IPS DF 6.9 (cell line): ENCODE results near the gene CEP57L1.

ENCODE experiments used
- DNase-seq: peaks from one replicate; pipeline ENCODE4 v3.0.0-alpha.2; 2013; ENCODE audit warnings: low read depth, low spot score
- H3K27ac ChIP-seq: one replicate; pipeline ENCODE4 v1.5.1; 2013; ENCODE audit warnings: low read length, control low read depth
- H3K27me3 ChIP-seq: 2 replicates; pipeline ENCODE4 v1.6.1; 2013; ENCODE audit warnings: mild to moderate bottlenecking, low read length; ENCODE audit not compliant: control insufficient read depth, insufficient read depth
- H3K36me3 ChIP-seq: 2 replicates; pipeline ENCODE4 v1.6.1; 2013; ENCODE audit warnings: low read length; ENCODE audit not compliant: control insufficient read depth, insufficient read depth
- H3K4me1 ChIP-seq: 2 replicates; pipeline ENCODE4 v1.6.1; 2013; ENCODE audit warnings: low read length; ENCODE audit not compliant: control insufficient read depth, insufficient read depth
- H3K4me3 ChIP-seq: 2 replicates; pipeline ENCODE4 v1.5.1; 2013; ENCODE audit warnings: mild to moderate bottlenecking, low read length
- H3K9me3 ChIP-seq: 2 replicates; pipeline ENCODE4 v1.6.1; 2013; ENCODE audit warnings: low read length, inconsistent platforms; ENCODE audit not compliant: control insufficient read depth, insufficient read depth
- whole genome bisulfite sequencing: extraction: QIAGEN DNeasy Blood & Tissue Kit; methylation state at CpG from one replicate; pipeline ENCODE4 v1.1.7; 2013; ENCODE audit warnings: mixed read lengths, missing lambda C conversion rate; ENCODE audit not compliant: insufficient read length, insufficient coverage; 5-methylcytosine and 5-hydroxymethylcytosine counted together

The CEP57L1 gene

DNA sequence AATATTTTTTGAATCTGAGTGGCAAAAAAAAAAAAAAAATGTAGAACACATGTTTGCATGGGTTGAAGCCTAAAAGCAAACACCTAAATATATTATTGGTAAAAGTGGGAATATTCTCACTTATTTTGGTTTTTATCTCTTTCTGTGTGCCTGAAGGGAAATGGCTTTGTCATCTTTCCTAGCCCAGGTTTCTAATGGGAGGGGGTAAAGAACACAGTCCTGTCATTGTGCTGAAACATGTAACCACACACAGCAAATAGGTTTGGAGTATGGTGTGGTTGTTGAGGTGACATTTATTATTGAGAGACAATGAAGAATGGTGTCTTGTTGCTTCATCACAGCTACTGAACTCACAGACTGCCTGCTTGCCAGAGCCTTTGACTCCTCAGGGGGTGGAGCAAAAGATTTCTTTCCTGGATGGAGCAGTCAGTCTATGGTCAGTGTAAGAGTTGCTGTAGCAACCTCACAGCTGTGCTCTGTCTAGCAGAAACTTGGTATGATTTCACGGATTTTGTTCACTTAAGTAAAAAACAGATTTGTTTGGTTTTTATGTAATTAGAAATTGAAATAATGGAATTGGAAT is 70.2 kb downstream of the CEP57L1 start:
- DNase-seq = no peak
- no peaks in the 10 kb centered on the region for H3K4me1 ChIP-seq
- no peaks in the 10 kb centered on the region for H3K36me3 ChIP-seq
- 100% methylated on average over 1 of the region's 1 CpG for WGBS
- no peak overlapping the region for H3K27ac ChIP-seq
- H3K4me3 ChIP-seq = no peak overlapping the region
- no peaks in the 10 kb centered on the region for H3K9me3 ChIP-seq
- no peaks in the 10 kb centered on the region for H3K27me3 ChIP-seq

- no peaks in the 10 kb centered on the region for H3K27me3 ChIP-seq
These were observed 71.4 kb downstream of the CEP57L1 start for GRCh38 chr6:109166673-109167072.

GRCh38 chr6:109167562-109167961 is 72.3 kb downstream of the CEP57L1 start:
- no peak overlapping the region for H3K27ac ChIP-seq
- WGBS = no CpG with 5 or more reads among the region's 4 CpGs
- no peaks in the 10 kb centered on the region for H3K27me3 ChIP-seq
- H3K4me1 ChIP-seq = no peaks in the 10 kb centered on the region
- no peaks in the 10 kb centered on the region for H3K9me3 ChIP-seq
- no peak for DNase-seq
- H3K4me3 ChIP-seq = no peak overlapping the region
- no peaks in the 10 kb centered on the region for H3K36me3 ChIP-seq

More at GRCh38 chr6:109166673-109167072, 71.4 kb downstream of the CEP57L1 start:
- no peak for DNase-seq
- Histone ChIP-seq H3K9me3 (no peaks in the 10 kb centered on the region), H3K36me3 (no peaks in the 10 kb centered on the region), H3K4me3 (no peak overlapping the region), H3K27ac (no peak overlapping the region), H3K4me1 (no peaks in the 10 kb centered on the region)
- no CpG with 5 or more reads among the region's 3 CpGs for WGBS

DNA sequence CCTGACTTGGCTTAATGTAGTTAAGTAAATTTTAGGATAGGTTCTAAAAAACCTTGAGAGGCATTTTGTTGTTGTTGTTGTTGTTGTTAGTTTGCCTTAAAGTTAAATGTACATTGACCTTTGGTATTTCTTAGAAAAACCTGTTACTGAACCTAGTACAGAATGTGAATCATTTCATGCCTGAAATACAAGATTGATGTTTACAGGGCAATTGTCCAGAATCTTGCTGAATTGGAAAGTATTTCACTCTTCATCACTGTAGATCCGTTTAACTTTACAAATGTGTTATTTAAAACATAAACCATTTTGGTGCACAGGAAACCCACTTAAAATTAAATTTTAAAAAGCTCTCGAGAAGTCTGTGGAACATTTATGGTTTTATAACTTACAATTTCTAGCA is 75.0 kb downstream of the CEP57L1 start:
- no peak for DNase-seq
- no peaks in the 10 kb centered on the region for H3K9me3 ChIP-seq
- no peaks in the 10 kb centered on the region for H3K36me3 ChIP-seq
- no peaks in the 10 kb centered on the region for H3K27me3 ChIP-seq
- H3K4me3 ChIP-seq = no peak overlapping the region
- no peak overlapping the region for H3K27ac ChIP-seq
- whole genome bisulfite sequencing = no CpG with 5 or more reads among the region's 2 CpGs
- no peaks in the 10 kb centered on the region for H3K4me1 ChIP-seq

- H3K36me3 ChIP-seq = no peaks in the 10 kb centered on the region
- no peaks in the 10 kb centered on the region for H3K27me3 ChIP-seq
- no CpG with 5 or more reads among the region's 2 CpGs for WGBS
- no peak overlapping the region for H3K27ac ChIP-seq
- no peak overlapping the region for H3K4me3 ChIP-seq
- no peaks in the 10 kb centered on the region for H3K9me3 ChIP-seq
- H3K4me1 ChIP-seq = no peaks in the 10 kb centered on the region
- no peak for DNase-seq
These were observed 76.9 kb downstream of the CEP57L1 start for GRCh38 chr6:109172101-109172746.

- H3K4me3 ChIP-seq = no peak overlapping the region
- no peaks in the 10 kb centered on the region for H3K36me3 ChIP-seq
- H3K27ac ChIP-seq = no peak overlapping the region
- no peaks in the 10 kb centered on the region for H3K9me3 ChIP-seq
- WGBS = no CpG with 5 or more reads among the region's 2 CpGs
- no peaks in the 10 kb centered on the region for H3K4me1 ChIP-seq
- no peaks in the 10 kb centered on the region for H3K27me3 ChIP-seq
- DNase-seq = no peak
These were observed 79.6 kb downstream of the CEP57L1 start for GRCh38 chr6:109174916-109175315.

DNA sequence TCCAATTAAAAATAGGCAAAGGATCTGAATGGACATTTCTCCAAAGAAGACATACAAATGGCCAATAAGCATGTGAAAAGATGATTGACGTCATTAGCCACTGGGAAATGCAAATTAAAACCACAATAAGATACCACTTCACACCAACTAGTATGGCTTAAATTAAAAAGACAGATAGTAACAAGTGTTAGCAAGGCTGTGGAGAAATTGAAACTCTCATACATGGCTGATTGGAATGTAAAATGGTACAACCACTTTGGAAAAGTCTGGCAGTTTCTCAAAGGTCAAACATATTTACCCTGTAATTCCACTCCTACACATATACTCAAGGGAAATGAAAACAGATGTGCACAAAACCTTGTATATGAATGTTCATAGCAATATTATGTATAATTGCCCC is 83.6 kb downstream of the CEP57L1 start:
- Histone ChIP-seq H3K27ac (no peak overlapping the region), H3K4me3 (no peak overlapping the region), H3K9me3 (no peaks in the 10 kb centered on the region), H3K27me3 (no peaks in the 10 kb centered on the region), H3K4me1 (no peaks in the 10 kb centered on the region), H3K36me3 (no peaks in the 10 kb centered on the region)
- no peak for DNase-seq
- no CpG with 5 or more reads among the region's 1 CpG for WGBS

- Histone ChIP-seq H3K4me1 (no peaks in the 10 kb centered on the region), H3K36me3 (no peaks in the 10 kb centered on the region), H3K4me3 (no peak overlapping the region), H3K9me3 (no peaks in the 10 kb centered on the region), H3K27me3 (no peaks in the 10 kb centered on the region), H3K27ac (no peak overlapping the region)
- DNase-seq = no peak
- whole genome bisulfite sequencing = no CpG with 5 or more reads among the region's 1 CpG
These were observed 84.2 kb downstream of the CEP57L1 start for GRCh38 chr6:109179507-109179906.

- no CpG with 5 or more reads among the region's 2 CpGs for WGBS
These were observed 87.3 kb downstream of the CEP57L1 start for GRCh38 chr6:109182578-109182977.

GRCh38 chr6:109183109-109183650 is 87.9 kb downstream of the CEP57L1 start:
- no CpG with 5 or more reads among the region's 2 CpGs for WGBS
- H3K27ac ChIP-seq = no peak overlapping the region

More at GRCh38 chr6:109182578-109182977, 87.3 kb downstream of the CEP57L1 start:
- Histone ChIP-seq H3K27ac (no peak overlapping the region), H3K27me3 (no peaks in the 10 kb centered on the region), H3K36me3 (no peaks in the 10 kb centered on the region), H3K4me1 (no peaks in the 10 kb centered on the region), H3K9me3 (no peaks in the 10 kb centered on the region), H3K4me3 (no peak overlapping the region)
- no peak for DNase-seq

GRCh38 chr6:109184638-109185037 is 89.3 kb downstream of the CEP57L1 start:
- H3K36me3 ChIP-seq = no peaks in the 10 kb centered on the region
- H3K27ac ChIP-seq = no peak overlapping the region
- DNase-seq = no peak
- WGBS = no CpG with 5 or more reads among the region's 3 CpGs
- H3K27me3 ChIP-seq = no peaks in the 10 kb centered on the region
- H3K4me1 ChIP-seq = no peaks in the 10 kb centered on the region
- no peaks in the 10 kb centered on the region for H3K9me3 ChIP-seq
- no peak overlapping the region for H3K4me3 ChIP-seq

More at GRCh38 chr6:109183109-109183650, 87.9 kb downstream of the CEP57L1 start:
- Histone ChIP-seq H3K4me3 (no peak overlapping the region), H3K36me3 (no peaks in the 10 kb centered on the region), H3K27me3 (no peaks in the 10 kb centered on the region), H3K9me3 (no peaks in the 10 kb centered on the region), H3K4me1 (no peaks in the 10 kb centered on the region)
- DNase-seq = no peak
